GM18517 (cell line): ENCODE measurements around the gene ASIC2.

Experiments used
- ATAC-seq: cut with Tn5 transposase; IDR thresholded peaks from one replicate; pipeline ENCODE4 v1.9.1; 2021; ENCODE audit warnings: mild to moderate bottlenecking, moderate library complexity; ENCODE audit not compliant: unreplicated experiment

ASIC2 gene

DNA sequence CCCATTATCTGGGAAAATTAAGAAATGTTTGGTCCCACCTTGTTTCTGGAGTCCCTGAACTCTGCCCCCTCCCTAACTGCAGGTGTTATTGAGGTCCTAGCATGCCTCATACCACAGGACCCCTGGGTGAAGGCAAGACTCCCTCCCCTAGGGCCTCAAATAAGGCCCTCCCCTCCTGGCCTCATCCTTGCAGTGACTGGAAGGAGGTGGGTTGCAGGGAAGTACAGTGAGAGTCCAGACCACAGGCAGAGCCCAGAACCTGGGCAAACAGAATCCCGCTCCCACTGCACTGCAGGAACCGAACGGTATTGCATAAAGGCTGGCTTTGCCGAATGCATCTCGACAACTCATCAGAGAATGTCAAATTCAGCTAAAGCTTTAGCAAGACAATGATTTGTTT lies 126.6 kb downstream of the ASIC2 start:
- no peak for ATAC-seq

- ATAC-seq, result no peak
These were observed 128.8 kb downstream of the ASIC2 start for GRCh38 chr17:33164169-33164881.

DNA sequence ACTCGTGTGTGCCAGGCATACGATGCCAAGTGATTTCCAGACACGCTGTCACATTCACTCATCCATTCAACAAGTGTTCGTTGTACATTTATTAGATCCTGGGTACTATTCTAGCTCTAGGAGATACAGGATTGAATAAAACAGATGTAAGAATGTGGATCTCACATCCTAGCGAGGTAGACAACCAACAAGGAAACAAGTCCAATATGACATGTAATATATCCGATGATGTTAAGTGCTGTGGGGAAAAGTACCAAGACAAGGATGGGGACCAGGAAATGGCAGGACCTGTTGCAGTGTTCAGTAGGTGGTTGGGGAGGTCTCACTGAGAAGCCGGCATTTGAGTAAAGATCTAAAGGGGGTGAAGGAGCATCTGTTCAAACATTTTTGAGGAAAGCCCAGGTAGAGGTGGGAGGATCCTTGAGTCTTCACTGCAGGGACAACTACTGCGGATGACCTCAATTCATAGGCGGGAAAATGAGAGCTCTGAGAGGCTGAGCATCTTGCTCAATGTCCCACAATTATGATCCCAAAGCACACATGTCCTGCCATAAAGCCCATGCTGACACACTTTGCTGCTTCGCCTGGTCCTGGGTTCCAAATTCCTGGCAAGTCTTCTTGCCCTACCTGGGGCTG lies 129.4 kb downstream of the ASIC2 start:
- ATAC-seq, result no peak

DNA sequence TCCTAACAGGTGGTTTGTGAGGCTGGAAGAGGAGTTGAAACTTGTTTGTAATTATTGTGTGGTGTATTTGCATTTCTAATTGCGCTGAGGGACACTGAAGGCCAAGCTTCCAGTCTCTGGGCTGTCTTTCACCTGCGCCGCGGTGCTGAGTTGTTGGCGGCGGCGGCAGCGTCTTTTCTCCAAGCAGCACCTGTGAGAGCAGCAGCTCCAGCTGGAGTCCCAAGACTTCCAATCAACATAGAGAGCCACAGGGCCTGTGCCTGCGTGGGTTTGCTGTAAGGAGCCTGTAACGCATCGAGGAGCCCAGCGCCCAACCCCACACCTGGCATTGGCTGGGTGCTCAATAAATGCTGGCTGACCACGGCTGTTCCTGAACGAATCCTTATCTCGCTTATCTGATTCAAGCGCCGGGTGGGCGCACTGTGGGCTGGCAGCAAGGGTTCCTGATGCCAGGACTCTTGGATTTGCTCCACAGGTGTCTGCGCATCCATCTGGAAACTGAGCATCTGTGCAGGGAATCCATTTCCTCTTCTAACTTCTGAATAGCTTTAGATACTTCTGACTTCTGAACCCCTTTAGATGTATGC lies 138.1 kb downstream of the ASIC2 start:
- no peak for ATAC-seq

DNA sequence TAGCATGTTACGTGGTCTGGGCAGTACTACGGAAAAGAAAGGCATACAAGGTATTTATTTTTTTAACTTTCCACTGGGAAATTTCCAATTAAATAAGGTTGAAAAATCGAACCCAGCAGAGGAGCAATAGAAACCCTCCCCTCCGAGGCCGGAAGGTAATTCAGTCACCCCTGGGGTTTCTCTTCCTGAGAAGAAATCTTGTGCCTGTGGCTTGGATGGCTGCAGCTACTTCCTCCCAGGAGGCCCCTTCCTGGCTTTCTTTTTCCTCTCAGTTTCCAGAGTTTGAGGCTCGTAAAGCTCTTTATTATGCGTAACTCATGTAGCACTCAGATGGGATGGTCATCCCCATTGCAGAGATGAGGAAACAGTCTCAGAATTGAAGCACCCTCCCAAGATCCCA lies 140.3 kb downstream of the ASIC2 start:
- no peak for ATAC-seq

GRCh38 chr17:33151565-33151964 lies 141.5 kb downstream of the ASIC2 start:
- no peak for ATAC-seq

DNA sequence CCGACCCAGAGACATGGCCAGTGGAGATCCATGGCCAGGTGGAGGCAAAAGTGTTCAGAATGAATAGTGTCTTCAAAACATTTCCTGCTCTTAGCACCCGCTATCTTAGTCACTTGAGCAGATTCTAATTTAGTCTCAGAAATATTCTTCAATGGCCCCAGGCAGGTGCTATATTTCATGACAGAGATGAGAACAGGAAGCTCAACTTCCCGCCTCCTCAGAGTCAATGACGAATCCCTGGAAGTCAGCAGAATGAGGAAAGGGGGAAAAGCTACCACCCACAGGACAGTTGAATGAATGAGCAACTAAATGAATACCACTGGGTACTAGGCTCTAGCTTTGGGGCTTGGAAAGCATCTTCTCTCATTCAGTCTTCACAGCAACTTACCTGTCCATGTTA lies 147.2 kb downstream of the ASIC2 start:
- ATAC-seq, result no peak

DNA sequence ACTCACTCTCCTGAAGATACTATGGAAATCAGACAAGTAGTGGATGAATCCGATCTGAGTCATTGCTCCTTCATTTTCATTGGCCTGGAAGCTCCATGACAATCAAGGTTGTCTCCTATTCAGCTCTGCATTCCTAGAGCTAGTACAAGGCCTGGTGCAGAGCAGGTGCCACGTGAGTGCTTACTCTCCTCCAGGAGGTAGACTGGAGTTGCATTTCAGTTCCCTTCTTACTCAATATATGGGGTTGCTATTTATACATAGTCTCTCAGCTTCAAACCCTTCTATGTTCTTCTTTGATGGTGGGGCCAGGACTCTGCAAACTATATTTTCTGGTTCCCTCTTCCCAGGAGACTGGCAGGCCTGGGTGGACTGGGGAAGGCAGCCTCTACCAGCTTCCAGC lies 148.3 kb downstream of the ASIC2 start:
- ATAC-seq, result no peak

- no peak for ATAC-seq
These were observed 150.3 kb downstream of the ASIC2 start for GRCh38 chr17:33142705-33143299.

GRCh38 chr17:33140413-33141099 lies 152.5 kb downstream of the ASIC2 start:
- ATAC-seq, result no peak

DNA sequence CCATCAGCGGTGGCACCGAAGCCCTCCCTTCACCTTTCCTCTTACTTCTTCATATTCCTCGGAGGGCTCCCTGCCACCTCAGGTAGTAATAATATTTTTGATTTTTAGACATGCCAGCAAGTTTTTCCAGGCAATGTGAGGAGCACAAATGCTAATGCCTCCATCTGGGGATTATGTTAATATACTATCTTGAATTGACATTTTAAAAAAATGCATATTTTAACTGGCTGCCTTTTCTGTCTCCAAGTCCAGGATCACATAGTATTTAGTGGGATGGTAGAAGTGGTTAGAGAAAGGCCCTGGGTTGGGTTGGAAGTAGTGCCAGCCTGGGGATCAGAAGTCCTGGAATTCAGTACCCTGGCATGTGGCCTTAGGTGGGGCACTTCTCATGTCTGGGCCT lies 154.5 kb downstream of the ASIC2 start:
- ATAC-seq, result no peak

DNA sequence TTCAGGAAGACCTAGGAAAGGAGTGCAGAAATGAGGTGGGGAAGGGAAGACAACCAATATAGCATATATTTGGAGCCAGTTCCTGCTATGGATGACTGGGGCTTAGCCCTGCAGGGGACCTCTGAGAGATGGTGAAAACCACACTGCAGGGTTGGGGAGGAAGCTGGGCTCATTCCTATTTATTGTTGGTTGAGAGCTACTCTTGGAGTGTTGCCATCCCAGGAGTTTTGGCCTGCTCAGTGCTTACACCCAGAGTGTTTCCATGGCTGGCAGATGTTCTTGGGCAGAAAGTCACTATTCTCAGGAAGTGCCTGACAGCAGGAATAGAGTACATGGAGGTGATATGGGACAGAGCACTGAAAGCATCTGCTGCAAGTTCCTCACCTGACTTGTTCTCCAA lies 155.7 kb downstream of the ASIC2 start:
- no peak for ATAC-seq

- ATAC-seq, result no peak
These were observed 157.4 kb downstream of the ASIC2 start for GRCh38 chr17:33135691-33136090.

- no peak for ATAC-seq
These were observed 161.5 kb downstream of the ASIC2 start for GRCh38 chr17:33131620-33132019.

- no peak for ATAC-seq
These were observed 165.4 kb downstream of the ASIC2 start for GRCh38 chr17:33127706-33128105.

DNA sequence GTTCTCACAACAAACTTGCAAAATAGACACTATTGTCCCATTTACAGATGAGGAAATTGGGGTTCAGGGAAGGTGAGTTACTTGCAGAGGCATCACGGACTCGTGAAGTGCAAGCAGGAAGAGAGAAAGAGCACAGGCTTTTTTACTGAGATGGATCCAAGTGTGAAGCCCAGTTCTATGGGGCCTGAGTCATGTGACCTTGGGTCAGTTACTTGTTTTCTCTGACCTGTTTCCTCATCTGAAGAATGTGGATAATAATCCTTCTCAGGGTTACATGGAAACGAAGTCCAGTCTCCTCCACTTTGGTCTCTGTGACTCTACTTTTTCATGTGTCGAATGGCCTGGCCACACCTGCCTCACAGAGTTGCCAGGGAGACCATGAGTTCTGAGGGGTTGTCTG lies 167.0 kb downstream of the ASIC2 start:
- ATAC-seq, result no peak

DNA sequence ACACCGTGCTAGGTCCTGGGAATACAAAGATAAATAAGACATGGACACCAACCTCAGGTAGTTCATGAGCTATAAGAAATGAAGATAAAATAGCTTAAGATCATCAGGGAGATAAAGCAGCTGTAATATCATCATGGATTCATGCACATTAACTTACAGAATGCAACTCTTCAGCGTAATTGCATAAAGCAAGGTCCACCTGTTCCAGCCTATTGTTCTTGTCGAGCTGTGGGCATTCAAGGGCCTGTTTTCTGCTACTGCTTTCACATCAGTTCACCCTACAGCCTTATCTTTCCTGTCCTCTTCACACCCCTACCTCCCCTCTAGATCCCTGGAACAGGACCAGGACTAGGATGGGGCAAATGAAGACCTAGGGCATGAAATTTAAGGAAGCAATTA lies 167.5 kb downstream of the ASIC2 start:
- ATAC-seq, result no peak

DNA sequence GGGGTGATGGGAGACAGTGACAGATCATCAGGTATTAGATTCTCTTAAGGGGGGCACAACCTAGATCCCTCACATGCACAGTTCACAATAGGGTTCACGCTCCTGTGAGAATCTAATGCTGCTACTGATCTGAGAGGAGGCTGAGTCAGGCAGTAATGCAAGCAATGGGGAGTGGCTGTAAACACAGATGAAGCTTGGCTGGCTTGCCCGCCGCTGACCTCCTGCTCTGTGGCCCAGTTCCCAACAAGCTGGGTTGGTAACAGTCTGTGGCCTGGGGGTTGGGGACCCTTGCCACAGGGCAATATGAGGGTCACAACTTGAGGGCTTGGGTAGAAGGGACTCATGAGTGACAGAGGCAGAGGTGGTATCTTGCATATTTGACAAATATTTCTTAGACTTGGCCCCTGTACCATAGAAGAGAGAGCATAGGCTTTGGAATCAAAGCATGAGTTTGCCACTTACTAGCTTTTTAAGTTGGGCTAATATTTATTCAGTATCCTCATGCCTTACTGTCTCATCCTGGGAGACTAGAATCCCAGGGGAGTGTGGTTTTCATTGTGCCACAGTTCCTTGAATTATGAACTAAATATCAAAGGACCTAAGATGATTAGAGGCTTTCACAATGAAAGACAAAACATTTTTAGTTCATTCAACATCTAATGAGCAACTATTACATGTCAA lies 168.1 kb downstream of the ASIC2 start:
- no peak for ATAC-seq

- no peak for ATAC-seq
These were observed 168.9 kb downstream of the ASIC2 start for GRCh38 chr17:33124185-33124584.

DNA sequence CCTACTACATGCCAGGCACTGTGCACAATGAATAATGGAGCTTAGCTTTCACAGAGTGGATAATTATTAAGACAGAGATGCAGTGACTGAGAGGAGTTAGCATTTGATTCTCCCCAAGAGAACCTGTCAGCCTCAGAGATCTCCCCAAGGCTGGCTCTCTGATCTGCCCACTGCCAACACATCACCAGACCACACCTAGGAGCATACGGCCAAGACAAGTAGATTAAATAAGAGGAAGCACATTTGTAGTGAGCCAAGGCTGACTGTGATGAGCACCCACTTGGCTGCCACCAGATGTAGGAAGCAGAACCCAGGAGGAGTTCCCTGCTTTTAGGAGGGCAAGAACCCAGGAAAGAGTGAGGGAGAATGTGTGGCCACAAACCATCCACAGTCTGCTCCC lies 171.3 kb downstream of the ASIC2 start:
- ATAC-seq, result no peak

DNA sequence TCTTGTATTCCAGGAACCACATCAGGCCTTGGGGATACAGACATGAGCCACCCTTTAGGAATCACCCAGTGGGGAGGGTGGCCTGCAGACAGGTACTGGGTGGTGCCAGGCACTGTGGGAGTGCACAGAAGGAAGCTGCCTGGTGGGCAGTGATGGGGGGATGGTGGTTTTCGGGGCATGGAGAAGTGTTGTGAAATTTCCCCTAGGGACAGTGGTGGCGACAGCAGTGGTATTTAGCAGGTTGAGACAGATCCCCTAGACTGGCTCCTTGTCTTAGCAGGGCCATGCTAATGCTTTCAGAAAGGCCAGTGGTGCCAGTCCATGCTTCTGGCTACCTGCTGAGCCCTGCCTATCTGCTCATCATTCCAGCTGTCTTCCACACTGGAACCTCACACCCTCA lies 171.8 kb downstream of the ASIC2 start:
- no peak for ATAC-seq
